Measurements from ENCODE around the gene LGALS12.
"Not testable (repeated sequence)": the region's sequence is repeated elsewhere in the genome, so short reads cannot be mapped to it uniquely, and the experiment has no call there.

The LGALS12 gene

DNA sequence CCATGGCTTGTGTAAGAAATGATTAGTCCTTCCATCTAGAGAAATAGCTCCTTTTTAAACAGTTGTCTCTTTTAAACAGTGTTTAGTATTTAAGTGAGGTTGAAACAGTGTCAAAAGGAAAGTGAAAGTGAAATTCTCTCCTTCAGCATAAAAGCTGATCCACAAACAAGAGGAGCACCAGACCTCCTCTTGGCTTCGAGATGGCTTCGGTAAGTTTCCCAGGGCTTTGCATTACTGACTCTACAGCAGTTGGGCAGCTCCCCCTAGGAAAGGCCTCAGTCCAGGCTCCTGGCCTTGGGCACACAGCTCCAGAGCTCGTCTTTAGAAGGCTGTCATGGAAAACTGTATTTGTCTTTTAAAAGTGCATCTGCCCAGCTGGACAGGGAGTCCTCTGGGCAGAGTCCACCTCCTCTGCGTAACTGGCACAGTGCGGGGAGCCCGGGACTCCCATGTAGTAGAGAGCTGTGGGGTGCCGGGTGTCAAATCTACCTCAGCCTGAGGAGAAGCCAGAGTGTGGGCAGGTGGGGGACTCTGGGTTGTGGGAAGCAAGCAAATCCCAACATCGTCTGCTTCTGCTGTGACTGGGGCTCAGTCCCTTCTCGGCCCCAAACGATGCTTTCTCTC lies 30.9 kb downstream of the LGALS12 start, which contains the start of gene PLAAT4:
TSS of gene PLAAT4 (plus strand) at position 140 of the 624 bp plus-strand sequence. CDS start at position 201, 61 bp downstream.
- H3K9me3 Mint-ChIP-seq: no peaks in the 10 kb centered on the region
- H3K4me1 Mint-ChIP-seq: peaks cover 92% of the 10 kb centered on the region
- H3K27ac Mint-ChIP-seq: peak within 1 kb of the TSS; percentile 94
- no peaks in the 10 kb centered on the region for H3K27me3 Mint-ChIP-seq
- peaks cover 3% of the 10 kb centered on the region for H3K36me3 Mint-ChIP-seq
- peak within 1 kb of the TSS; percentile 83 for H3K4me3 Mint-ChIP-seq

DNA sequence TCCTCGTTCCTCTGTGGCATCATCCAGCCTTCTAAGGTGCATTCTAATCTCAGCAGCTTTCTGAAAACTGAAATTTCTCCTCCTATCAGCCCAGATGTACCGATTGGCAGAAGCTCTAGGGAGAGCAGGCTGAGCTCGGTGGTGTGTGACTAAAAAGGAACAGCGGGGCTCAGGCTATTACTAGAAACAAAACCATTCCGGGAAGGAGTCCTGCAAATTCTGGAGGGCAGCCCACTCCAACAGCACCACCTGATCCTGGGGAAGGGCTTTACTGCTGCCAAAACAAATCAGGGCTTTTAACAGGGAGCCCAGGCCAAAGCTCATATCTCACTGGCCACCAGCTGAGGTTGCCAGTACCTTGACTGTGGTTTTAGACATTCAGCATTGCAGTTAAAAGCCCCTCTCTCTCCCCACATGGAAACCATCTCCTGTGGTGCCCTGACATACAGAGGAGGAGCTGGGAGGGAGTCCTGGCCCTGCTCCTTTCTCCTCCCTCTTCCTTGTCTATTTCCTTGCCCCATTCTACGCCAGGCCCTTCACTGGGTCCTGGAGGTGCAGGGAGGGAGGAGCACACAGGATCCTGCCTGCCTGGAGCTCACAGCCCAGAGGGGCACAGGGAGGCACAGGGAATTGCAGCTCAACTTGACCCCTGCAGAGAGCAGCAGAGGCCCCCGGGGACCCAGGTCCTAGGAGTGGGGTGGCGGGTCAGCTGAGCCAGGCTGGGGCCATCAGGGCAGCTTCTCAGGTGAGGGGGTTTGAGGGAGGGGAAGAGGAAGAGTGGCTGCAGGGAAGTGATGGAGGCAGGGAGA lies 31.6 kb downstream of the LGALS12 start:
- peaks cover 92% of the 10 kb centered on the region for H3K4me1 Mint-ChIP-seq
- no peaks in the 10 kb centered on the region for H3K9me3 Mint-ChIP-seq
- H3K36me3 Mint-ChIP-seq: peaks cover 3% of the 10 kb centered on the region
- H3K27me3 Mint-ChIP-seq: no peaks in the 10 kb centered on the region
- peak overlapping the region; percentile 94 for H3K27ac Mint-ChIP-seq
- peak overlapping the region; percentile 83 for H3K4me3 Mint-ChIP-seq

GRCh38 chr11:63542506-63542905 lies 36.6 kb downstream of the LGALS12 start:
- not testable (repeated sequence) for H3K9me3 Mint-ChIP-seq, H3K4me3 Mint-ChIP-seq, H3K27me3 Mint-ChIP-seq
- peaks cover 62% of the 10 kb centered on the region for H3K4me1 Mint-ChIP-seq
- H3K36me3 Mint-ChIP-seq: peaks cover 16% of the 10 kb centered on the region
- peak overlapping the region; percentile 48 for H3K27ac Mint-ChIP-seq

DNA sequence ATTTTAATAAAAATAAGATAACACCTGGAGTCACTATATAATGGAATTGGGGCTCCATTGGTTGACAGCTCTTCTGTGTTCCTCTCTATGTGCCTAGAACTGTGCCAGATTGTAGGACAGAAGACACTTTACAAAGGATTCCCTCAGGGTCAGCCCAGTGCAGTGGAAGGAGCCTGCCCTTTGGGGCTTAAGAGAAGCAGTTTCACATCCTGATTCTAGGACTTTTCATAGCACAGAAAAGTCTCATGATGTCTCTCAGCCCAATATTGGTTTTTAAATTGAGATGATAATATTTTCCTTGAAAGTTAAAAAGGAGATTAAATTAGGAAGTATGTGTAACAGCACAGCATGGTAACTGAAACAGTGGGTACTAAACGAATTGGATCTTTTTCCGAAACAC lies 37.8 kb downstream of the LGALS12 start:
- no peak overlapping the region for H3K4me3 Mint-ChIP-seq
- no peaks in the 10 kb centered on the region for H3K9me3 Mint-ChIP-seq
- H3K27me3 Mint-ChIP-seq: no peaks in the 10 kb centered on the region
- H3K36me3 Mint-ChIP-seq: peaks cover 16% of the 10 kb centered on the region
- peaks cover 50% of the 10 kb centered on the region for H3K4me1 Mint-ChIP-seq
- peak overlapping the region; percentile 76 for H3K27ac Mint-ChIP-seq

DNA sequence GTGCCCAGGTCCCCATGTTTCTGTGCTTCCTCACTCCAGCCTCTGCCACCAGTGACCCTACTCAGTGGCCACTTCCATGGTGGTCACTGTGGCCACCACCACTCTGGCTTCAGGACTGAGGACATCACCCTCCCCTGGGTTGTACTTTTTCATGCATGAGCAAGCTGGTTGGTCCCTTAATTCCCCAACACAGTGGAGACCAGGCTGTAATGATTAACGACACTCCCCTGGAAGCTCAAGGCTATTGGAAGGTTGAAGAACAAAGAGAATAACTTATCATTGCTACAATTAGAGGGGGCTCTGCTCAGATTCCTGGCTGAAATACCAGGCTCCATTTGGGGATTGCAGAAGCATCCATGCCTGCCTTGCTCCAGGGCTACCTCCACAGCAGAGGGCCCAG lies 41.2 kb downstream of the LGALS12 start:
- Mint-ChIP-seq H3K27ac (peak overlapping the region; percentile 46), H3K36me3 (peaks cover 13% of the 10 kb centered on the region), H3K27me3 (no peaks in the 10 kb centered on the region), H3K4me3 (no peak overlapping the region), H3K4me1 (peaks cover 45% of the 10 kb centered on the region), H3K9me3 (no peaks in the 10 kb centered on the region)

GRCh38 chr11:63548178-63548577 lies 42.3 kb downstream of the LGALS12 start:
- no peaks in the 10 kb centered on the region for H3K27me3 Mint-ChIP-seq
- H3K36me3 Mint-ChIP-seq: peaks cover 13% of the 10 kb centered on the region
- H3K27ac Mint-ChIP-seq: peak overlapping the region; percentile 1

GRCh38 chr11:63549411-63549810 lies 43.5 kb downstream of the LGALS12 start:
- no peak overlapping the region for H3K4me3 Mint-ChIP-seq
- H3K27me3 Mint-ChIP-seq: no peaks in the 10 kb centered on the region
- peaks cover 10% of the 10 kb centered on the region for H3K36me3 Mint-ChIP-seq
- H3K9me3 Mint-ChIP-seq: no peaks in the 10 kb centered on the region
- no peak overlapping the region for H3K27ac Mint-ChIP-seq
- H3K4me1 Mint-ChIP-seq: peaks cover 48% of the 10 kb centered on the region

More at GRCh38 chr11:63548178-63548577, 42.3 kb downstream of the LGALS12 start:
- H3K4me1 Mint-ChIP-seq: peaks cover 47% of the 10 kb centered on the region
- H3K4me3 Mint-ChIP-seq: no peak overlapping the region
- H3K9me3 Mint-ChIP-seq: no peaks in the 10 kb centered on the region

- H3K36me3 Mint-ChIP-seq: peaks cover 10% of the 10 kb centered on the region
- H3K4me3 Mint-ChIP-seq, H3K27me3 Mint-ChIP-seq, H3K9me3 Mint-ChIP-seq, H3K27ac Mint-ChIP-seq: not testable (repeated sequence)
- peaks cover 54% of the 10 kb centered on the region for H3K4me1 Mint-ChIP-seq
Measured at GRCh38 chr11:63550156-63550700, 44.3 kb downstream of the LGALS12 start.

DNA sequence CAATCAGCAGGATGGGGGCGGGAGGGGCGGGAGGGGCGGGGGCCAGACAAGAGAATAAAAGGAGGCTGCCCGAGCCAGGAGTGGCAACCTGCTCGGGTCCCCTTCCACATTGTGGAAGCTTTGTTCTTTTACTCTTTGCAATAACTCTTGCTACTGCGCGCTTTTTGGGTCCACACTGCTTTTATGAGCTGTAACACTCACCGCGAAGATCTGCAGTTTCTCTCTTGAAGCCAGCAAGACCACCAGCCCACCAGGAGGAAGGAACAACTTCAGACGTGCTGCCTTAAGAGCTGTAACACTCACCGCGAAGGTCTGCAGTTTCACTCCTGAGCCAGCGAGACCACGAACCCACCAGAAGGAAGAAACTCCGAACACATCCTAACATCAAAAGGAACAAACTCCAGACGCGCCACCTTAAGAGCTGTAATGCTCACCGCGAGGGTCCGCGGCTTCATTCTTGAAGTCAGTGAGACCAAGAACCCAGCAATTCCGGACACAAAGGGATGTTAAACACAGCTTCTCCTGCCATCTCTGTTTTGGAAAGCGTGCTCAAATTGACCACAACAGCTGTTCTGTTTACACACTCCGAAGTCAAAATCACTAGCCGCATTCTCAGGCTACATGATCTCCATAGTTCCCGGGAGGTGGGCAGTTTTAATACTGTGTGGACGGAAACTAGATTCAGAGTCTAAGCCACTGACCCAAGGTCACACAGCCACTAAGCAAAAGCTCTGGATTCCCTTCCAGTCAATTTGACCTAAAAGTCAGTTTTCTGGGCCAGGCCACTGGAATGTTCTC lies 45.4 kb downstream of the LGALS12 start:
- Mint-ChIP-seq H3K4me3 (peak overlapping the region; percentile 92), H3K9me3 (no peaks in the 10 kb centered on the region), H3K36me3 (peaks cover 8% of the 10 kb centered on the region), H3K27ac (peak overlapping the region; percentile 91), H3K27me3 (no peaks in the 10 kb centered on the region), H3K4me1 (peaks cover 62% of the 10 kb centered on the region)

GRCh38 chr11:63551889-63552266 lies 46.0 kb downstream of the LGALS12 start:
- Mint-ChIP-seq H3K27ac (peak overlapping the region; percentile 12), H3K27me3 (no peaks in the 10 kb centered on the region), H3K9me3 (no peaks in the 10 kb centered on the region), H3K4me1 (peaks cover 66% of the 10 kb centered on the region), H3K36me3 (peaks cover 2% of the 10 kb centered on the region), H3K4me3 (peak overlapping the region; percentile 51)

GRCh38 chr11:63552921-63553320 lies 47.0 kb downstream of the LGALS12 start:
- H3K9me3 Mint-ChIP-seq: no peaks in the 10 kb centered on the region
- peaks cover 73% of the 10 kb centered on the region for H3K4me1 Mint-ChIP-seq
- no peaks in the 10 kb centered on the region for H3K36me3 Mint-ChIP-seq
- peak overlapping the region; percentile 67 for H3K4me3 Mint-ChIP-seq
- H3K27ac Mint-ChIP-seq: peak overlapping the region; percentile 73
- H3K27me3 Mint-ChIP-seq: no peaks in the 10 kb centered on the region

DNA sequence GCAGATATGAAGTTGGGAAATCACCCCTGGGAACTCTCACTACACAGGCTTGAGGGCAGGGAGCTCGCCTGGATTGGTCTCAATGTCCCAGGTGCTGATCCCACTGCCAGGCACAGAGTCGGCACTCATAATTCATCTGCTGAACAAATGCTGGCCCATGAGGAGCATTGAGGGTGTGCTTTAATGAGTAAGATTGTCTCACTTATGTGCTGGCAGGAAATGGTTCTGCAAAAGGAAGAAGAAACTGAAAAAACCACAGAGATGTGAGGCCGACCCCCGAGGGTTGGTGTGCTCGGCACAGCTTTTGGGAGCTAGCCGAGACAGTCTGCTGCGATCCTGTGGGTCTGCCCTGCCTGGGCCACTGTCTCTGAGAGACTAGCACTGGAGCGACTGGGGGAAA lies 47.9 kb downstream of the LGALS12 start:
- H3K36me3 Mint-ChIP-seq: no peaks in the 10 kb centered on the region
- H3K27ac Mint-ChIP-seq: peak overlapping the region; percentile 98
- H3K27me3 Mint-ChIP-seq: no peaks in the 10 kb centered on the region
- no peaks in the 10 kb centered on the region for H3K9me3 Mint-ChIP-seq
- peak overlapping the region; percentile 85 for H3K4me3 Mint-ChIP-seq
- peaks cover 77% of the 10 kb centered on the region for H3K4me1 Mint-ChIP-seq

DNA sequence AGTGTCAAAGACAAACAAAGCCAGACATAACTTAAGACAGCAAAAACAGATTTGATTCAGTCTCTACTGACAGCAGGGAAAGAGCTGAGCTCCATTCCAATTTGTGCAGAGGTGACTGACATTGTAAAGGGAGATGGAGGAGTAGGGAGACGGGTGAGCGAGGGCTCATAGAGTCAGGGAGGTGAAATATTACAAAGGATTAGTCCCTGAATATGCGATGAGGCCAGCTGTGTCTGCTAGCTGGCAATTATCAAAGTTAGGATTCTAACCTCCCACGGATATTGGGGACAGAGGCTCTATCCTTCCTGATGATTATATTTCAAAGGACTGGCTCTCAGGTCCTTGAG lies 49.0 kb downstream of the LGALS12 start:
- no peak overlapping the region for H3K27ac Mint-ChIP-seq

DNA sequence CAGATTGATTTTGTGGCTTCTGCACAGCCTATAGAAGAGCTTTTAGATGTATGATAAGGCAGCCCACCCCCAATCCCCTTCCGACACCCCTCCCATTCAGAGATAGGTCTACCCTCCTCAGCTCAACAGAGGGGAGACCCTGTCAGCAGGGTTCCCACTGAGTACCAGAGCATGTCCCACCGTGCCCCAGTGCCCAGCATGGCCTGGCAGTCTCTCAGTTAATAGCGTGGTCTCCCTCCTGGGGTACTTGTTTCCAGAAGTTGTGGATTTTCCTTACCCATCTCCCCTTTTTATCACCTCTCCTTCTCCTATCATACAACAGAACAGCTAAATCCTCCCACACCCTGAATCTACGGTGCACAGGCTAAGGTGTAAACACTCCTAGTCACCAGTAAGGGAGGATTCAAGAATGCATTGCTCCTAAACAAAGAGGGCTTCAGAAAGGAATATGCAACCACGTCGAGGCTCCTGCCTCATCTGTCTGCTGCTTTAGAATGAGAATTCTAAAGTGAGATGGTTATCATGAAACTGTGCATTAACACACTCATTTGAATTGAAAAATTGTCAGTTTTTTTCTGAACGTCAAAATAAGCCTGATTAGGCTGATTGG lies 50.6 kb downstream of the LGALS12 start:
- Mint-ChIP-seq H3K36me3 (no peaks in the 10 kb centered on the region), H3K27ac (no peak overlapping the region), H3K4me3 (no peak overlapping the region), H3K4me1 (peaks cover 83% of the 10 kb centered on the region), H3K9me3 (no peaks in the 10 kb centered on the region), H3K27me3 (no peaks in the 10 kb centered on the region)

More for the DNA sequence above, 49.0 kb downstream of the LGALS12 start:
- Mint-ChIP-seq H3K27me3 (no peaks in the 10 kb centered on the region), H3K9me3 (no peaks in the 10 kb centered on the region), H3K36me3 (no peaks in the 10 kb centered on the region), H3K4me1 (peaks cover 79% of the 10 kb centered on the region), H3K4me3 (no peak overlapping the region)

GRCh38 chr11:63557570-63557969 lies 51.7 kb downstream of the LGALS12 start:
- H3K27me3 Mint-ChIP-seq: no peaks in the 10 kb centered on the region

More at GRCh38 chr11:63557570-63557969, 51.7 kb downstream of the LGALS12 start:
- Mint-ChIP-seq H3K27ac (no peak overlapping the region), H3K4me3 (no peak overlapping the region), H3K36me3 (no peaks in the 10 kb centered on the region), H3K9me3 (no peaks in the 10 kb centered on the region), H3K4me1 (peaks cover 81% of the 10 kb centered on the region)

Data from activated naive CD4-positive, alpha-beta T cell treated with anti-CD3 and anti-CD28 coated beads, Interleukin-2, amount 50 U/mL, for 24 hours (primary cell).